AG08395 (cell line): Measurements from ENCODE around the gene NDOR1.
A peak's percentile ranks its signal among the peaks of the same experiment; 100 is the strongest.

Source experiments
- DNase-seq: peaks from one replicate; pipeline ENCODE4 v3.0.0; 2012; ENCODE audit warnings: mixed read lengths, low spot score

The NDOR1 gene

GRCh38 chr9:137221095-137221505 lies 15.6 kb downstream of the NDOR1 start:
- DNase-seq: no peak

GRCh38 chr9:137221506-137222111 lies 16.1 kb downstream of the NDOR1 start:
- DNase-seq: no peak

GRCh38 chr9:137222190-137223077 lies 16.9 kb downstream of the NDOR1 start, which contains the start of gene RNF208:
Gene RNF208 (minus strand): TSS chr9:137222240. CDS start chr9:137221212, 1,028 bp downstream.
- no peak for DNase-seq

DNA sequence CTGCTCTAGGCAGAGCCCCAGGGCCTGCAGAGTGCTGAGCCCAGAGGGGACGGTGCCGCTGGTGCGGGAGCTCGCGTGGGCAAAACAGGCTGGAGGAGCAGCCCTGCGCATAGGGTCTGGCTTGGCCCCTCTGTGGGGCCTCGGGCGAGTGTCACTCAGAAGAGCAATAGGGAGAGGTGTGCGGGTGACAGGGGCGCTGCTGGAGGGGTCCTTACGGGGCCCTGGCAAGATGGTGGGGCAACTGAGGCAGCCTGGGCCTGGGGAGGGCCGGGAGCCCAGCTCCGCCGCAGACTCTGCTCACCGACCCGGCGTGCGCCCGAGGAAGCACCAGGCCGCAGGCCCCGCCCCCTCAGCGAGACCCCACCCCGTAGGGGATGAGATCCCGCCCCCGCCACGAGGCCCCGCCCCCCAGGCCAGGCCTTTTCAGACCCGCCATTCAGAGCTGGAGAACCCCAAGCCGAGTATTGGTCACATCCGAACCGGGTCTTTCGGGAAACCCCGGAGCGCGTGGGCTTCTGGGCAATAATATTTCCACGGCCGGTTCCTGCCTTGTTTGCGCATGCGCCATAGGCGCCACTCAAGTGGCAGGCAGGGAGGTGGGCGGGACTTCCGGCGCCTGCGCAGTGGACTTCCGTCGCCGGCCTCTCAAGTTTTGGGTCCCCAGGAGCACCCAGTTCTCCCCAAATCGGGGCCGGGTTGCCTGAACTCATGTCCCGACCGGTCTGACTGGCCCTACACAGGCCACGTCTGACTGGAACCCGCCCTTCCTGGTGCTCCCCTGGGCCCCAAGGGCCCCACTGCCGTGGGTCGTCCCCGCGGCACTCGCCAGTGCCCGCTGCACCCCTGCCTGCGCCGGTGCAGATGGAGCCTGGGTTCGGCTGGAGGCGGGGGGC lies 17.8 kb downstream of the NDOR1 start:
- DNase-seq: peak; percentile 99

DNA sequence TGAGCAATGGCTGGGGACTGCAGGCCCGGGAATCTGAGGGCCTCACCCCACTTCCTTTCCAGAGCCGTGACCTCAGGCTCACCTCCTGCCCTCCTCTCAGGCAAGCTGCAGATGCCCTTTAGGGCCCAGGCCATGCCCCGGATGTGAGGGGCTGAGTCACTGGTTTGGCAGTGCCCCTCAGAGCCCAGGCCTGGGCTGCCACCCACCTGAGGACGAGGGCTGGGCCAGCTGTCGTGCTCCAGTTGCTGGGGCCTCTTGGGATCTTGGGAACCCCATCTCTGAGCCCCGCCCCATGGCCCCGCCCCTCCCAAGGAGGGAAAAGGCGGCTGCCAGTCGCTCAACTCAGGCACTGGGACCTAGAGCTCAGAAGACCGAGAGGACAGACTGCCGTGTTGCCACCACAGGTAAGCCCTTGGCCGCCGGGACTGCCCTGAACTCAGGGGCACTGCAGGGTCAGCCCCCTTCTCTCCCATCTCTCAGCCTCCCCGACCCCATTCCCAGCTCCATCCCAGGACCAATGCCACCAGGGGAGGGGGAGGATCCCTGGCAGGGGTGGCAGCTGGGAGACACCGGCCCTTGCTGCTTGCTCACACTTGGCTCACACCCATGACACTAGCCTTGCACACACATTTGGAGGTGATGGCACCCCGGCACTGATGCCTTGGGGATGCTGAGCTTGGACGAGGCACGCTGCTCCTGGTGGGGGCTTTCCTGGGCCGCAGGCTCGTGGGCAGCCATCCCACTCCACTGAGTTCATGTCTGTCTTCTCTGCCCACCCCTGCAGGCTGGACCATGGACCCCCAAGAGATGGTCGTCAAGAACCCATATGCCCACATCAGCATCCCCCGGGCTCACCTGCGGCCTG lies 19.6 kb downstream of the NDOR1 start, which contains the start of gene CYSRT1:
CYSRT1 (plus strand) TSS at position 345 of the 865 bp plus-strand sequence; CDS start at position 793, 448 bp downstream.
- no peak for DNase-seq

- no peak for DNase-seq
These were observed 20.3 kb downstream of the NDOR1 start for GRCh38 chr9:137225699-137226331.

DNA sequence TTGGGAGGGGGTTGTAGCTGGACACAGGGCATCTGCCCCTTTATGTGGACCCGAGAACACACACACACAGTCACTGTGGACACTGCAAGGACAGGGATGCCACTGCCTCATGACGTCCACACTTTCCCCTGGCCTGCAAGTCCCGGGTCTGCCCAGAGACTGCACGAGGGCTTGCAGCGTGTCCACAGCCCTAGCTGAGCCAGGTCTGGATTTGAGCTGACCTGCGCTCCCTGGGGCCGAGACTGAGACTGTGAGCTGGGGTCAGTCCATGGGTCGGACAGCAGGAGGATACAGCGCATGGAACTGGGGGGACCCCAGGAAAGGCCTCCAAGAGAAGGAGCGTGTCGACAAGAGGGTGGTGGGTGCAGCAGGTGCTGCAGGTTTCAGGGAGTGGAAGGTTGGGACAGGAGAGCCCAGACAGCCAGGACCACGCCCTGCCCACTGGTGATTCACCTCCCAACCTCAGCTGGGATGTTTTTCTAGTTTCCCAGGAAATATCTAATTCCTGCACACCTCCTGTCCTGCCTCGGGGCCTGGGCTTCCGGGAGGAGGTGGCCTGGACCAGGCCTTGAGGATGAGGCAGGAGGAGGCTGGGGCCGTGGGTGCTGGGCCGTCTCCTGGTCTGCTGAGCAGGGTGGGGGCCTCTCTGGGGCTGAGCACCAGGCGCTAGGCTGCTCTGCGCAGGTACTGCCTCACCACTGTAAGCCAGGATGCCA lies 21.0 kb downstream of the NDOR1 start:
- DNase-seq: peak; percentile 10

DNA sequence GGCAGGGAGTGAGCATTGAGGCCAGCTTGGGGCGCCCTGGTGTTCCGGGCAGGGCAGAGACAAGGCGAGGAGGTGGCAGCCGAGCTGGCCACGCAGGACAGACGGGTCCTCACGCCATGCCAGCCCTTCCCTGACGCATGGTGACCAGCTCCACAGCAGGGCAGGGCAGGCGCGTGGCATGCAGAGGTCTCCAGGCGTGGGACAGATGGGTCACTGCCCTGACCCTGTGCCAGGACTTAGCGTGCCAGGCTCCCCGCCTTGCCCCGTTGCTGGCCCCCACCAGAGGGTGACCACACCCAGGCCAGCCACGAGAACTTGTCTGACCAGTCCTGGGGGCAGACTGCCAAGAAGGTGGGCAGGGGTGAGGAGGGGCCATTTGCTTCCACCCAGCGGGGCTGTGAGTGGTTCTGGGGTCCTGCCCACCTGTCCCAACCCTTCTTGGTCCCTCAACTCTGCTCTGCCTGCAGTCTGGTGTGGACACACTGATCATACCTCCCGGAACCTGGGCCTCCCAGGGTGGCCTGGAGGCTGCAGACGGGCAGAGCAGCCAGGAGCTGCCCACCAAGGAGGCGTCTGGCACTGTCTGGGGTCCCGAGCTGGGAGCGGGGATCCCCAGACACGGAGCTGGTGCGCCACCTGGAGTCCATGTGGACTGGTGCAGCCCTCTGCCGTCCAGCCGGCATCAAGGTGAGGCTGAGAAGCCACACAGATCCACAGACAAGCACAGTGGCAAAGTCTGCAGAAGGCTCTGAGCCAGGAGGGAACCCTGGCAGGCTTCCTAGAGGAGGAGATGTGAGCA lies 21.8 kb downstream of the NDOR1 start, which contains the start of gene RNF224:
RNF224 (plus strand) TSS at position 449 of the 799 bp plus-strand sequence. CDS start 834 bp downstream, outside the sequence.
- peak; percentile 77 for DNase-seq

DNA sequence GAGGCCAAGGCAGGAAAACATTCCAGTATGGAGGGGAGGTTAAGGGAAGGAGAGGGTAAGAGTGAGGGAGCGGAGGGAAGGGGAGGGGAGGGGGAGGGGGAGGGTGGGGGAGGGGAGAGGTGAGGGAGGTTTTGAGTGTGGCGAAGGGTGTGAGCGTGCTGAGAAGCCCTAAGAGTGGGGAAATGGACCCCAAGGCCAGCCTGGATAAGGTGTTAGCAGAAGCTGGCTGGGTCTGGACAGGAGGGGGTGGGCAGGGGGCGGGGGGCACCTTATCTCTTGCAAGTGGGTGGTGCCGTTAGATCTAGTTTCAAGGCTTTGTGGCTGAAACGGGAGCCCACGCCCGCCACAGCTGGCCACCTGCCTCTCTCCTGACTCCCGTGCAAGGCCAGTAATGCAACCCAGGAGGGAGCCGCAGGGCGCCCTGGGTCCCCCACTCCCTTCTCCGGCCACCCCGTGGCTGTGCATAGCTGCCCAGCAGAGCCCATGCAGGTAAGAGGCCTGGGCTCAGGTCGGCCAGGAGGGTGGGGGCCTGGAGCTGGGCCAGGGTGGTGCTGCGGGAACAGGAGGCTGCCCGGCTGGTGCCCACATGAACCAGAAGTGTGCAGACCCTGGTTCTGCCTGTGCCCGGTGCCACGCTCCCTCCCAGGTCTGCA lies 22.5 kb downstream of the NDOR1 start:
- no peak for DNase-seq

DNA sequence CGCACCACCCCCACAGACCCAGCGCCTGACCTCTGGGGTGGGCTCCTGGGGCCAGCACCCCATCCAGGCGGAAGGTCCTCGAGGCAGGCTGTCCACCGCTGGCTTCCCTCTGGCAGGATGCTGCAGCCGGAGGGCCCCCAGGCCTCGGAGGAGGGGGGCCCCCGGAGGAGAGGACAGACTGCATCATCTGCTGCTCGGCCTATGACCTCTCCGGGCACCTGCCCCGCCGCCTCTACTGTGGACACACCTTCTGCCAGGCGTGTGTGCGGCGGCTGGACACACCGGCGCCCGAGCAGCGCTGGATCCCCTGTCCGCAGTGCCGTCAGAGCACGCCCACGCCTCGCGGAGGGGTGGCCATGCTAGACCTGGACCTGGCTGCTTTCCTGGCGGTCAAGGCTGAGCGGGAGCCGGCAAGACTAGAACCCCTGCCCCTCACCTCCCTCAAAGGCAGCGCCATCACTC lies 23.0 kb downstream of the NDOR1 start:
- DNase-seq: no peak

DNA sequence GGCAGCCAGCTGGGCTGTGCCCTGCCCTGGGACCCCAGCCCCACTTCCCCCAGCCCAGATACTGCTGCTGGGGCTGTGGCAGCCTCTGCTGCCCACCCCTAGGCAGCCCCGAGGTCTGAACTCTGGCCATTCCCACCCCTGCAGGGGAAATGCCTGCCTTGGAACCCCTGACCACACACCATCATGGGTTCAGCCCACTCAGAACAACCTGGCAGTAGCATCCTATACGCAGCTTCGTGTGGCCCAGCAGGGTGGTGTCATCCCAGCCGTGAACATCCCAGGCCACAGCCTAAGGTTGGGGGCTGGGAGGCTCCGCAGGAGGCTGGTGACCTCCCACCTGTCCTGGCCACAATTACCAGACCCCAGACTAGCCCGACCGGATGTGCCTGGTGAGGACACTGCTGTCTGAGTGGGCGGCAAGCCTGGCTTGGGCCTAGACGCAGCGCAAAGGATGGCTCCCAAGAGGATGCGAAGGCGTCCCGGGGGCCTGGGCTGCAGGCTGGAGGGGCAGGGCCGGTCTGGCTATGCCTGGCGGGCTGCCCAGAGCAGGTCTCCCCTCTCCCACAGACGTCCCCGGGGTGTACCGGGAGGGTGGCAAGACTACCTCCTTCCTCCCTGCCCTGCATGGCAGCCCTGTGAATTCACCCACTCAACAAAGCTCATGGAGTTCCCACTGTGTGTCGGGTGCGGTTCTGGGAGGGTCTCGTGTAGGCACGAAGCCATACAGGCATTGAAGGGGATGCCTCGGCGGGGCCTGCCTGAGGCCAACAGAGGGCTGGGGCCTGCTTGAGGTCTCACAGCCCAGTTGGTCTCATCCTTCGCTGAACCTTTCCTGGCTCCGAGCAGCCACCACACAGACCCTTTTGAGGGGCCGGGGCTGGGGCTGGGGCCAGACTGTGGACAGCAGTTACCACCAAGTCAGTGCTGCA lies 23.7 kb downstream of the NDOR1 start:
- no peak for DNase-seq

DNA sequence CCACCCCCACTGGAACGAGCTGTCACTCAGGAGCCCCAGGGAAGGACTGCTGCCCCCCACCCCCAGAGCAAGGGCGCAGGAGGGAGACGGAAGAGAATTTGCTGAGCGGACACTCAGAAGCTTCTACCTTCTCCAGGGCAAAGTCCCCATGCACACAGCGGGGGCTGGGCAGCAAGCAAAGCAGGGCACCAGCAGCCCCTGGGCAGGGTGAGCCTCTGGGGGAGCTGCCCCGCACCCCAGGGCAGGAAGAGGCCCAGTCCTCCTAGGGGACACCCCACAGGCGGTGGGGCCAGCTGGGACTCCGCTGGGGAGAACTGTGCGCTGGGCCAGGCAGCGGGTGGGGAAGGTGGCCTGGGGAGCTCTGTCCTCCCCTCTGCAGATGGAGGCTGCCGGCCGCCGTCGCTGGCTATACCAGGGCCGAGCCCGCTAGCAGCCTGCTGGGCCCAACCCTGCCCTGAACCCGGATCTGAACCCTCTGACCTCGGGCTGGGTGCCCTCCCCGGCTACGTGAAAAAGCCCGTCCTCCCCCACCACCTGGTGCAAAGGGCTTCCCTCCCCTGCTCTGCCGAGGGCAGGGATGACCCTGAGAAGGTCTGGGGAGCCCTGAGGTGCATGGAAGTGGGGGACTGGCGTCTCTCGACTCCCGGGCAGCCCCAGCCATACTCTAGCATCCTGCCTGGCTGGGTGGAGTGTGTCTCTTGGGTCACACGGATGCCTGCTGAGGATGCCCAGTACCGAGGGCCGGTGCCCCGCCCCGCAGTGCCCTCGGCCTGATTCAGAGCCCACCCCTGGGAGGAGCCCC lies 24.6 kb downstream of the NDOR1 start:
- DNase-seq: no peak

DNA sequence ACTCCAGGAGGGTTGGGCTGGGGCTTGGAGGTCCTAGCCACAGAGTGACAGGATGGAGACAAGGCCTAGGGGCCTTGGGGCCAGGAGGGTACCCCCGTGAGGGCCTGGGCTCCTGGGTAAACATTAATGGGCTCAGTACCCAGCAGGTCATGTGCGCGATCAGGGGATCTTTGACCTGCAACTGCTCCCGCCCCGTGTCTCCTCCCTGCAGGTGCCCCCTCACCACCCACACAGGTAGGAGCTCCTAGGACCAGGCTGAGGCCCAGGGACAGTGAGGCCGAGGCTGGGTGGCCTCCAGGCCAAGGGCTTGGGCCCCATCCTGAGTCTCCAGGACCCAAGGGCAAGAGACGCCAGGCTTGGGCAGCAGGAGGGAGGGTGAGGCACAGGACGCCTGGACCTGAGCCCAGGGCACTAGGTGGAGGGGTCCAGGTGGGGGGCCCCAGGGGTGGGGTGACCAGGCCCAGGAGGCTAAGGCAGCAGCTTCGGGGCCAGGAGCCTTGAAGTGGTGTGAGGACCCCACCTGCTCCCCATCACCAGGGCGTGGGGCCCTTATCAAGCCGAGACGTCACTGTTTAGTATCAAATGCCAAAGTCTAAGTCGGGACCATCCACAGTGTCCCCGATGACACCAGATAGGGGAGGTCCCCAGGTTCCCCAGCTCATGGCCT lies 25.3 kb downstream of the NDOR1 start, which contains the start of gene SLC34A3:
SLC34A3 (plus strand) TSS at position 197 of the 667 bp plus-strand sequence. CDS start 802 bp downstream, outside the sequence.
- no peak for DNase-seq

DNA sequence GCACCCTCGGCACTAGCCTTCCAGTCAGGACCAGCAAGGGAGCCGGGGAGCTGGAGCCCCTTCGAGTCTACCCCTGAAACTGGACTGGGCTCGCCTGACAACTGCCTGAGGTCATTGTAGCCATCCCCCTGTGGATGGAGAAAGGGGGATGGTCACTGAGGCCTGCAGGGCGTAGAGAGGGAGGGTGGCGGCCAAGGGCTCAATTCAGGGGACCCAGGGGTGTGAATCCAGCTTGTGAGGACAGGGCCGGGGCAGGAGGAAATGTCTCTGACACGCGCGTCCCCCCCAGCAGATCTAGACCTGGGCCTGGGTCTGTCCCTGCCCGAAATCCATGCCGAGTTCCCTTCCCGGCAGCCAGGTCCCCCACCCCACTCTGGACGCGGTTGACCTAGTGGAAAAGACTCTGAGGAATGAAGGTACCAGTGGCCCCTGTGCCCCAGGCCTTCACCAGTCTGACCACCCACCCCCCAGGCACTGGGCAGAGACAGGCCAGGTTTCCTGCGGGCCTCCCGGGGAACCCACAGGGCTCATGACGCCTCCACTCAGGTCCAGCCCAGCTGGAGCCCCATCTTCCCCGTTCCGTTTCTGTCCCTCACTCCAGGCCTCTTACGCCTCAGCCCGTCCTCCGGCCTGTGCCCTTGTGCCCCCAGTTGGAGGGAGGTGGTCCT lies 26.0 kb downstream of the NDOR1 start:
- DNase-seq: no peak

GRCh38 chr9:137232101-137232500 lies 26.6 kb downstream of the NDOR1 start:
- DNase-seq: no peak
